Keratinocyte (primary cell): Measurements from ENCODE around the gene CNIH2. TPM values are rescaled to one million over a fixed set of nuclear protein-coding genes. Genes with fewer than 3 reads are reported as not detected.

Source experiments
- DNase-seq: peaks from one replicate; pipeline ENCODE4 v3.0.0-alpha.2; 2011; ENCODE audit warnings: low read depth, missing footprints, low spot score
- FAIRE-seq: peaks from 2 replicates; lab custom pipeline; 2011; peaks lifted over from hg19 to GRCh38; lab: Jason Lieb, UNC
- H2AFZ ChIP-seq: 2 replicates; pipeline ENCODE4 v1.6.0; 2012; ENCODE audit warnings: low read length, control low read depth, inconsistent platforms; ENCODE audit not compliant: control insufficient read depth
- H3K27ac ChIP-seq: 2 replicates; pipeline ENCODE4 v1.5.1; 2011; ENCODE audit warnings: low read length; ENCODE audit not compliant: control insufficient read depth, insufficient read depth
- H3K27me3 ChIP-seq: 3 replicates; pipeline ENCODE4 v1.6.0; 2011; ENCODE audit warnings: low read length; ENCODE audit not compliant: control insufficient read depth, insufficient read depth; ENCODE audit errors: extremely low read depth
- H3K36me3 ChIP-seq, 2 experiments: 2 replicates in 1 of 2; 3 replicates in 1 of 2; pipeline ENCODE4 v1.5.1; 2011; ENCODE audit warnings: low read length in 2 of 2, mild to moderate bottlenecking in 1 of 2; ENCODE audit not compliant: control insufficient read depth in 2 of 2, insufficient read depth in 2 of 2; ENCODE audit errors: extremely low read depth in 1 of 2
- H3K4me1 ChIP-seq: 3 replicates; pipeline ENCODE4 v1.5.1; 2011; ENCODE audit warnings: low read length; ENCODE audit not compliant: control insufficient read depth, insufficient read depth; ENCODE audit errors: extremely low read depth
- H3K4me2 ChIP-seq: 3 replicates; pipeline ENCODE4 v1.6.0; 2011; ENCODE audit warnings: low read depth, low read length; ENCODE audit not compliant: control insufficient read depth, insufficient read depth; ENCODE audit errors: extremely low read depth
- H3K4me3 ChIP-seq, 3 experiments: fragments of 200-600 bp in 1 of 3; sonication (generic) in 1 of 3; 2 replicates in 2 of 3; 3 replicates in 1 of 3; pipeline ENCODE4 v1.5.1; 2011 to 2016; ENCODE audit warnings: low read length in 3 of 3, mild to moderate bottlenecking in 3 of 3, control low read depth in 2 of 3, inconsistent platforms in 1 of 3, low read depth in 1 of 3, mixed read lengths in 1 of 3, mixed run types in 1 of 3, moderate library complexity in 1 of 3; ENCODE audit not compliant: control insufficient read depth in 2 of 3, insufficient read depth in 2 of 3; ENCODE audit errors: extremely low read depth in 1 of 3
- H3K79me2 ChIP-seq: 2 replicates; pipeline ENCODE4 v1.6.0; 2012; ENCODE audit warnings: low read length; ENCODE audit not compliant: control insufficient read depth, insufficient read depth
- H3K9ac ChIP-seq: 3 replicates; pipeline ENCODE4 v1.6.0; 2011; ENCODE audit warnings: low read length; ENCODE audit not compliant: control insufficient read depth, insufficient read depth; ENCODE audit errors: extremely low read depth
- H3K9me1 ChIP-seq: 3 replicates; pipeline ENCODE4 v1.6.0; 2011; ENCODE audit warnings: low read length; ENCODE audit not compliant: control insufficient read depth, insufficient read depth; ENCODE audit errors: extremely low read depth
- H3K9me3 ChIP-seq: 2 replicates; pipeline ENCODE4 v1.5.1; 2012; ENCODE audit warnings: low read depth, low read length; ENCODE audit not compliant: control insufficient read depth
- H4K20me1 ChIP-seq: 3 replicates; pipeline ENCODE4 v1.6.0; 2011; ENCODE audit warnings: low read length; ENCODE audit not compliant: control insufficient read depth, insufficient read depth; ENCODE audit errors: extremely low read depth
- EZH2 ChIP-seq: IDR thresholded peaks from one replicate; pipeline ENCODE4 v1.6.1; 2012; ENCODE audit warnings: inconsistent platforms, mild to moderate bottlenecking, low read length, moderate library complexity
- dilution Hi-C: fragments of 300-500 bp; cut with MboI; formaldehyde crosslinking; loops from one replicate; pipeline ENCODE4 v1.7.0; 2020; ENCODE audit warnings: low sequenced_read_pairs; ENCODE audit not compliant: extremely low pct_ligation_motif_present
- polyA plus RNA-seq, 5 experiments: library from polyadenylated mRNA; depleted of rRNA in 3 of 5; stranded (reverse) in 3 of 5; stranded (forward) in 1 of 5; unstranded in 1 of 5; fragments of >200 nt; gene quantifications; 1 replicate in 1 of 5; 2 replicates in 3 of 5; 3 replicates in 1 of 5; pipeline versions ENCODE4 v1.2.1 to v1.2.3, GENCODE V29; 2011 to 2012; ENCODE audit warnings: missing spikeins in 2 of 5, low read depth in 1 of 5, low replicate concordance in 1 of 5
- TF ChIP-seq, protein P1 (sequence below), 3 experiments: IDR thresholded peaks in 1 of 3; conservative IDR thresholded peaks in 1 of 3; optimal IDR thresholded peaks in 1 of 3; 2 replicates in 2 of 3; 3 replicates in 1 of 3; pipeline versions ENCODE3 to v1.5.1; 2011; ENCODE audit warnings: low read length in 3 of 3, mild to moderate bottlenecking in 3 of 3, moderate library complexity in 2 of 3, control low read depth in 1 of 3, inconsistent platforms in 1 of 3; ENCODE audit not compliant: insufficient read depth in 2 of 3; ENCODE audit errors: extremely low read depth in 1 of 3

CNIH2 gene
- polyA plus RNA-seq, 1 donor (not counting 4 experiments of a cell fraction or from before 2014, with no cell fraction given) = 0.17 TPM

- Histone ChIP-seq H3K4me3 (no peak overlapping the region), H3K27ac (no peak overlapping the region), H3K36me3 (peaks cover 28 to 30% of the 10 kb centered on the region in 2 experiments), H2AFZ (no peak overlapping the region), H3K4me2 (peak overlapping the region; percentile 95), H3K9ac (no peak overlapping the region), H3K9me1 (no peaks in the 10 kb centered on the region), H3K27me3 (no peaks in the 10 kb centered on the region), H3K9me3 (no peaks in the 10 kb centered on the region), H3K79me2 (peaks cover 13% of the 10 kb centered on the region), H4K20me1 (no peaks in the 10 kb centered on the region), H3K4me1 (peaks cover 13% of the 10 kb centered on the region)
- DNase-seq (no peak), FAIRE-seq (no peak)
- TF ChIP-seq, protein P1, sequence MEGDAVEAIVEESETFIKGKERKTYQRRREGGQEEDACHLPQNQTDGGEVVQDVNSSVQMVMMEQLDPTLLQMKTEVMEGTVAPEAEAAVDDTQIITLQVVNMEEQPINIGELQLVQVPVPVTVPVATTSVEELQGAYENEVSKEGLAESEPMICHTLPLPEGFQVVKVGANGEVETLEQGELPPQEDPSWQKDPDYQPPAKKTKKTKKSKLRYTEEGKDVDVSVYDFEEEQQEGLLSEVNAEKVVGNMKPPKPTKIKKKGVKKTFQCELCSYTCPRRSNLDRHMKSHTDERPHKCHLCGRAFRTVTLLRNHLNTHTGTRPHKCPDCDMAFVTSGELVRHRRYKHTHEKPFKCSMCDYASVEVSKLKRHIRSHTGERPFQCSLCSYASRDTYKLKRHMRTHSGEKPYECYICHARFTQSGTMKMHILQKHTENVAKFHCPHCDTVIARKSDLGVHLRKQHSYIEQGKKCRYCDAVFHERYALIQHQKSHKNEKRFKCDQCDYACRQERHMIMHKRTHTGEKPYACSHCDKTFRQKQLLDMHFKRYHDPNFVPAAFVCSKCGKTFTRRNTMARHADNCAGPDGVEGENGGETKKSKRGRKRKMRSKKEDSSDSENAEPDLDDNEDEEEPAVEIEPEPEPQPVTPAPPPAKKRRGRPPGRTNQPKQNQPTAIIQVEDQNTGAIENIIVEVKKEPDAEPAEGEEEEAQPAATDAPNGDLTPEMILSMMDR (optimal IDR thresholded peaks at IDR 0.05 in 1 of 3, IDR thresholded peaks at IDR 0.05 in 1 of 3, conservative IDR thresholded peaks at IDR 0.05 in 1 of 3; ENCODE audit: extremely low read depth in 1 of 3, insufficient read depth in 2 of 3, low read length in 3 of 3) = no peak
- TF ChIP-seq EZH2 = no peak
- dilution Hi-C loops = no loop called here
These were observed 18.8 kb upstream of the CNIH2 start for GRCh38 chr11:66259225-66259624.

GRCh38 chr11:66259956-66260355 lies 18.0 kb upstream of the CNIH2 start:
- no peak overlapping the region for H3K4me2 ChIP-seq
- DNase-seq (no peak), FAIRE-seq (no peak)
- no peak overlapping the region for H3K9ac ChIP-seq
- H3K27ac ChIP-seq = no peak overlapping the region
- peaks cover 13% of the 10 kb centered on the region for H3K4me1 ChIP-seq
- no peak overlapping the region for H2AFZ ChIP-seq
- no peaks in the 10 kb centered on the region for H3K27me3 ChIP-seq
- dilution Hi-C loops = no loop called here
- TF ChIP-seq, protein P1 (optimal IDR thresholded peaks at IDR 0.05 in 1 of 3, IDR thresholded peaks at IDR 0.05 in 1 of 3, conservative IDR thresholded peaks at IDR 0.05 in 1 of 3; ENCODE audit: extremely low read depth in 1 of 3, insufficient read depth in 2 of 3, low read length in 3 of 3) = no peak
- no peak for TF ChIP-seq EZH2
- H3K79me2 ChIP-seq = peaks cover 13% of the 10 kb centered on the region
- H3K9me3 ChIP-seq = no peaks in the 10 kb centered on the region
- no peak overlapping the region for H3K4me3 ChIP-seq
- H3K9me1 ChIP-seq = no peaks in the 10 kb centered on the region
- no peaks in the 10 kb centered on the region for H4K20me1 ChIP-seq
- peaks cover 34 to 36% of the 10 kb centered on the region in 2 experiments for H3K36me3 ChIP-seq
